ENCODE results near the gene NLGN4X.

The NLGN4X gene

DNA sequence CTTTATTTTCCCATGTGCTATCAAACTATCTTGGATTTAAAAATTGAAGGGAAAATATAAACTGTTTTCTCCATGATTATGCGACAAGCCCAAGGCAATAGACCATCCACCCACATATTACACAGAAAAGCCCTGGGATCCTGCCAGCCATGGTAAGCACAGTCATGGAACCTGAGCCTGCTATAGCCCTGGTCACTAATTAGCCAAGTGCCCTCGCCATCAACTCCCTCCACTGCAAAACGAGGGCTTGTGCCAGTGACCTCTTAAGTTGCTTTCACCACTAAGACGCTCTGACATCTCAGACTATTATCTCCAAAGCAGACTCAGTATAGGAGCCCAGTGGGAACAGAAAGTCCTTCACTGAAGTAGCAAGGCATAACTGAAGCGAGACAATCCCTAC, 69.2 kb downstream of the NLGN4X start:
- no peak for DNase-seq (ENCODE audit: low read depth in 4 of 4, low spot score in 1 of 4)

DNA sequence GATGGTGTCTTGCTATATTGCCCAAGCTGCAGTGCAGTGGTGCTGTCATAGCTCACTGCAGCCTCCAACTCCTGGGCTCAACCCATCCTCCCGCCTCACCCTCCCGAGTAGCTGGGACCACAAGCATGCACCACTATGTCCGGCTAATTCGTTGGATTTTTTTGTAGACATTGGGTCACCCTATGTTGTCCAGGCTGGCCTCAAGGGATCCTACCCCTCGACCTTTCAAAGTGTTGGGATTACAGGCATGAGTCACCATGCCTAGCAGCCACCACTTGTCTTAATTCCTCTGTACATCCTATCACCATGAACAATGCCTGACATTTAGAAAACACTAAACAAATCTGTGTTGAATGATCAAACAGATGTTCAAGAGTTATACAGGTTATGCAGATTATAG, 76.7 kb downstream of the NLGN4X start:
- no peak for DNase-seq (ENCODE audit: low read depth in 4 of 4, low spot score in 1 of 4)

DNA sequence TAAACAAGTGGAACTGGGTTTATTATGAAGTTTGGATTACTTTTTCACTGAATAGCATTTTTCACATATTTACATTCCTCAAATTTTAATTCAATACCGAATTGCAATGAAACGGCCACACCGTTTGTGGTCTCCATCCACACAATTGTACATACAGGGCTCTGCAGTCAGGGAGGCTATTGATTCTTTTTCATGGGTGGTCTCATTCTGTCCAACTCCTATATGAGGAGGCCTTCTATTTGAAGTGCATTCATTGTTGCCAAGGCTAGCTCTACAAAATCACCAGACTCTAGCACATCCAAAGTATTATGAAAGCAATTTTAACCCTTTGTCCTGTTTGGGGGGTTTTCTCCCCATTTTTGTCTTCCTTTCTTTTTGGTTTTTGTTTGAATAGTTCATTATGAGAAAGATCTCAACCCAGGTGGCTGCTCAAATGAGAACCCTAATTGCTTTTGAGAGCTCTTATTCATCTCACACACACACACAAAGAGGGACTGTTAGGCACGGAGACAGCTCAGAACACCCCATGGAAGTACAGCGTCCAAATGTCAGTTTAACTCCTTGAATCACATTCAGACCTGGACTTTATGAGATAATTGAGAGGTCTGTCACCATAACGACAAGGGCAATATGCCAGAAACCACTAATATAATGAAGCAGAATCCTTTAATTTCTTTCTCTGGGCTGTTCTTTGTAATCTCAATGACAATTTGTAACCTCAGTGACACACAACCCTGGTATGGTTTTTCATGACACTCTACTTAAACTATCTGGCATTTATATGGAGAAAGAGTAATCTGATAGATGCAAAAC, 79.4 kb downstream of the NLGN4X start:
- no peak for DNase-seq (ENCODE audit: low read depth in 4 of 4, low spot score in 1 of 4)

DNA sequence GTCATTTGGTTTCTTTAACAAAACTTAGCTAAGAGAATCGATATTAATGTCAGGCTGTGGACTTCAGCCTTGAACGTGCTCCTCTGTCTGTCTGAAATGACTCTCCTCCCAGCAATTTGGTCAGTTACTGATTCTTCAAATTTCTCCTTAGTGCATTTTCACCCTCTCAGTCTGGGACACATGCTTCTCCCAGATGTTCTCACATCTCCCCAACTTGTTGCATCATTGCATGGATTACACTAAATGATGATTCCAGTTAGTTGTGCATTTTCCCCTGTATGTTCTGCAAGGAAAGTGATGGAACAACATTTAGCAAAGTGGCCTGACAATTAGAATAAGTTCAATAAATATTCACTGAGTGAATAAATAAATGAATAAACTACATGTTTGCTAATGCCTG, 94.4 kb downstream of the NLGN4X start:
- no peak for DNase-seq (ENCODE audit: low read depth in 4 of 4, low spot score in 1 of 4)

DNA sequence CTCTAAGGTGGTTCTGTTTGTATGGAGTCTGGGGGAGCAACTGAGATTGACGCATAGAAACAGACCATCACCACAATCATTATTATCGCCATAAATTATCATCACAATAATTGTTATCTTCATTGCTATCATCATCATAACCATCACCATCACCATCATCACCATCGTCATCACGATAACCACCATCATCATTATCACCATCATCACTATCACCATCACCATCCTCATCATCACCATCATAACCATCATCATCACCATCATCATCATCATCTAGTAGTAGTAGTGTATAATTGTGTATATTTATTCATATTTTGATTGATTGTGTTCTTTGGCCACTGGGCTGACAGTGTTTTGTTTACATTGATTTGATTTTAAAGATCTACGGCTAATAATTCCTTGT, 95.7 kb downstream of the NLGN4X start:
- no peak for DNase-seq (ENCODE audit: low read depth in 4 of 4, low spot score in 1 of 4)

DNA sequence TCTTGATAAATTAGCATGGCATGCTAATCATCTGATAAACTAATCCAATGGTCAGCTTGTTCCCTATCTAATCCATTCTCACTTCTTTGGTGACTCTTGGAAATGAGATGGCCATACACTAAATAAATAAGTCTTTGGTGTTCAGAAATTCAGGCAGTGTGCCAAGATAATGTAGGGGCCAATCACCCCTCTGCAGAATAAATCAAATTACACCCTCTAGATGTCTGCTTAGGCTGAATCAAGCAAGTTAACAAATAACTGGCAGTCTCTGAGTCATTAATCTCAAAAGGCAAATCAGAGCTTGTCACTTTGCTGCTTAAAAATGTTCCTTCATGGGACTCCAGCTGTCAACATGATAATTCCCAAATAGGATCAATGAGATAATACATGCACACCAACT, 97.4 kb downstream of the NLGN4X start:
- DNase-seq (ENCODE audit: low read depth in 4 of 4, low spot score in 1 of 4): no peak

DNA sequence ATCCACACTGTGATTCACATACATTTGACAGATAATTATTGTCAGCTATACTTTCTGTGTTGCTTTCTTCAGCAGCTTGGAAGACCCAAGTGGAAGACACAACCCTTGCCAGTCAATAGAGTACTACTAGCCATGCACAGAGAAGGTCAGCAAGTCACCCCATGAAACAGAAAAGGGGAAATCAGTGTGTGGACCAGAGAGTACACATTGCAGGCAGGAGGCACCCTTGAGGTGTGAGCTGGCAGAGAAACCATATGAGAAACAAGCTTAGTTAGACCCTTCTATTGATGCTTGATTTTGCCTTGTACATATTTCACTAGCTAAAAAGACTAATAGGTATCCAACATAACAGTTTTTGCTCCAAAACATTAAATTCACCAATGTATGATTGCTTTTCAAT, 99.5 kb downstream of the NLGN4X start:
- no peak for DNase-seq (ENCODE audit: low read depth in 4 of 4, low spot score in 1 of 4)

DNA sequence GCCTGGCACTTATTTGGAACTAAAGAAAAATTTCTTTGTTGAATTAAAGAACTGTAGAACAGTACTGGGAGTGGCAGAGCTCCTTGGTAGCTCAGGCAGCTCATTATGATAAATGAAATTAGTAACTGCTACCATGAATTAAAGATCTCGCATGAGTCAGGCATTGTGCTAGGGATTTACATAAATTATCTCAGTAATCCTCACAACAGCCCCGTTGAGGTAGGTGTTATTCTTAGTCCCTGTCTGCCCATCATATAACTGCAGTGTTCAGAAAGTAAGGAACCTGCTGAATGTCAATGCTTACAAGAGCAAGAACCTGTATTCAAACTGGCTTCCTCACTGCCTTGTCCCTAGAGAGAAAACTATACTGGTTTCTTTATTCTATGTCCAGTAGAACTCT, 108.3 kb downstream of the NLGN4X start:
- no peak for DNase-seq (ENCODE audit: low read depth in 4 of 4, low spot score in 1 of 4)

DNA sequence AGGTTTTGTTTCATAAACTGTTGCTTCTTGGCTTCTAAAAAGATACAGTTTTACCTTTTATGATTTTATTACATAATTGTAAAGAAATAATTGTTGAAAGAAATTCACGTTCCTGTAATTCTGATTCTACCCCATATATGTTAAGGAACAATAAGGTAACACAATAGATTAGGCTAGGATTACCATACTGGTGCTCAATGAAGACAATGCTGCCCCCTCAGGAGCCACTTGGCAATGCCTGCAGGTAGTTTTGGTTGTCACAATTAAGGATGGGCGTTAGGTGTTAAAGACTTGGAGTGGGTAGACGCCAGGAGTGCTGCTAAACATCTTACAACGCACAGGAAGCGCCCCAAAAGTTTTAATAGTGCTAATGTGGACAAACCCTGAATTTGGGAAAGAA, 133.2 kb downstream of the NLGN4X start:
- DNase-seq (ENCODE audit: low read depth in 4 of 4, low spot score in 1 of 4): no peak

DNA sequence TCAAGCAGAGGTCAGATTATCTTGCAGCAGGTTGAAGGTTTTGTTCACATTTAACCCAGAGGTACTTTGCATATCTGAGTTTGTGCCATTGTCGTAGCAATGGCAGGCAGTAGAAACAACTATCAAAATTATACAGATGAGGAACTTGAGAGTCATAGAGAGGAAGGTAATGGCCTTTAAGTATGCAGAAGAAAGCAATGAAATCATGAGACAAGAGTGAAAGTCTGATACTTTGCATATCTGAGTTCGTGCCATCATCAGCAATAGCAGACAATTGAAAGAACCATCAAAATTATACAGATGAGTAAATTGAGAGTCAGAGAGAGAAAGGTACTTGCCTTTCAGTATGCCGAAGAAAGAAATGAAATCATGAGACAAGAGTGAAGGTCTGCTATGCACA, 154.1 kb downstream of the NLGN4X start:
- no peak for DNase-seq (ENCODE audit: low read depth in 4 of 4, low spot score in 1 of 4)

DNA sequence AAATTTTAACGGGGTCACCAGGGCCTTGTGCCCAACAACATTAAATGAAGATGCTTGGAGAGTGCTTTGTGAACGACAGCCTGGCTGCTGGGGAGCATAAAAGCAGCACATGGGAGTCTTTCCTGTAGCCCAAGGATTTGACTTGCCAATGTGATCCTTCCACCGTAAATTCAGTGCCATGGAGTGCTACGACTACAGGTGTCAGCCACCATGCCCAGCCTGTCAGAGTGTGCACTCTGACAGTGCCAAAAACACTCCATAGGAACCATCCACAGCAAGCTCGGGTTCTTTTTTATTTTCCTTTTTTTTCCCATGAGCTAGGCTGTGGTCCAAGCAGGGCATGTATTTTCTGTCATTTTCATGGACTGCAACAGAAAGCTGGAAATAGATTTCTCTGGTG, 156.9 kb downstream of the NLGN4X start:
- no peak for DNase-seq (ENCODE audit: low read depth in 4 of 4, low spot score in 1 of 4)

DNA sequence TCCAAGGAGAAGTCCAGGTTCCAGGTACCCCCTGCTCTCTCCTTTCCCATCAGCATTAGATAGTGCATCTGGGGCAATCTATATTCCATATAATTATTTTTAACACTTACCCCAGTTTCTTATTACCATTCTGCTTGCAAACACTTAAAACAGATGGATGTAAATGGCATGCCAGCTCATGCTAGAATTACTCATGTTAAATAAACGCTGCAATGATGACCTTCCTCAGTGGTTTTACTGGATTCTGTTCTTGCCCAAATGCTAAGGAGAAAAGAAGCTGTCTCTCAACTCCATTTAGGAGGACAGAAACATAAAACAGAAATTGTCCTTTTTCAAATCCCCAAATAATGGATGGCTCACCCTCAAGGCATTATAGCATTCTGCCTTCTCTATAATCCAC, 161.1 kb downstream of the NLGN4X start:
- no peak for DNase-seq (ENCODE audit: low read depth in 4 of 4, low spot score in 1 of 4)

DNA sequence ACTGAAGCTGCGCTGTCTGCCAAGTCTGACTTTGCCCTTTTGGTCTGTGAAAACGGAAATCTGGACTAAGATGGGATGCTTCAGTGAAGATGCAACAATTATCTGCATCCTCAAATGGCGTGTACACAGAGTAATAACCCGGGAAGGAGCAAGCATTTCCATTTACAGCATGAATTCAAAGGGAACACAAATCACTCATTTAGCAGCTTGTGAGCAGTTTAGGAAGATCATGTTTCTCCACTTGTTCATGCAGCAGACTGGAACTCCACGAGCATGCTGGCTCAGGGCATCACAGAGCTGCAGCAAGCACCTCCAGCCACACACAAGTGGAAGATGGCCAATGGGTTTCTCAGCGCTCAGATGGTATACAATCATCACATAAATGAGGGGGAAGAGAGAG, 175.5 kb downstream of the NLGN4X start:
- no peak for DNase-seq (ENCODE audit: low read depth in 4 of 4, low spot score in 1 of 4)

DNA sequence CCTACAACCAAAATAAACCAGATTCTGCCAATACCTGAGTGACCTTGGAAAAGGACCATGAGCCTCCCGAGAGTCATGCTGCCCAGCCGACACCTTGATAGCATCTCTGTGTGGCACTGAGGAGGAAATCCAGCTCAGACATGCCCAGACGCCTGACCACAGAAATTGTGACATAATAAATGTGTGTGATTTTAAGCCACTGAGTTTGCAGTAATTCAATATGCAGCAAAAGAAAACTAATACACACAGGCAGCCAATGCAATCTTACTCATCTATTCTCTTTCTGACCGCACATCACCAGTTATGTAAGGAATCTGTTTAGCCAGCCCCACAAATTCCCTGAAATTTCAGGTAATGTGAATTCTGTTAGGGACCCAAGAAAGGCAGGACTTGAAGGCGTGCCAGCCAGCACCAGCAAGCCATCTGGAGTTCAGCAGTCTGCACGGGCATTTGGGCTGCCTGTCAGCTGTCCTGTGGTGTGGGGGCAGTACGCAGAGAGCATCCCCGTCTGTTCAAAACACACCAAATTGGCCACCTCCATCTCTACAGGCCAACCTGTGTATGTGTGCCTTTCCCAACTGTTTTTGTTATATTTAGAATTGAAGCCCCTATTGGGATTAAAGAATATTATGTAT, 176.4 kb downstream of the NLGN4X start:
- DNase-seq (ENCODE audit: low read depth in 4 of 4, low spot score in 1 of 4): no peak

DNA sequence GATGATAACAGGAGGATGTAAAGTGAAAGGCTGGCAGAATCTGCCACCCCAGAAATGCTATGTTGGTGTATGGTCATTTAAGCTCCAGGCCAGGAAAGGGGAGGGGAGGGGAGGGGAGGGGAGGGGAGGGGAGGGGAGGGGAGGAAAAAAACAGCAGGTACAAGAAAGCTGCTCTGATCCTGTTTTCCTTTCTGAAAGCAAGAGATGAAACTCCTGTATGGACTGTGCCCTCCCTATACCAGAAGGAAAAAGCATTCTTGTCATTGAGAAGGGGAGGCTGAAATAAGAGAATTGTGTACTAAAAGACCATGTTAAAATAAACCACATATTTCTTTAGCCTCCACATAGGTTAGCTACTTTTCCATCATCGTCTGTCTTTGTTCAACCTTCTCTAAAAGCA, 179.5 kb downstream of the NLGN4X start:
- DNase-seq (ENCODE audit: low read depth in 4 of 4, low spot score in 1 of 4): no peak

DNA sequence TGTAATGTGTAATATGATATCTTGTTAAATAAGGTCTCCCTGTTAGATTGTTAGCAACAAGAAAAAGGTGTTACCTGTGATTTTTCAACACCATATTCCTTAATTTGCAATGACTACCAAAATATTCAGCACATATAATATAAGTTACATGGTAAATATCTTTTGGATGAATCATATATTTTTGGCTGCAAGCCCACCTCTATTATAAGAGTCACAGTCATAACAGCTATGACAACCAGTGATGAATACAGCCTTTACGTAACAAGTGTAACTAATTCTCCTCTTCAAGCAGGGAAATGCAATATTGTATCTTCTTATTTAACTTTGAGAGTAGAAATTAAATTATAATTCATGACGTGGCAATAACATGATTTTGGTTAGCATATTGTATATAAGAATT, 187.0 kb downstream of the NLGN4X start:
- no peak for DNase-seq (ENCODE audit: low read depth in 4 of 4, low spot score in 1 of 4)

DNA sequence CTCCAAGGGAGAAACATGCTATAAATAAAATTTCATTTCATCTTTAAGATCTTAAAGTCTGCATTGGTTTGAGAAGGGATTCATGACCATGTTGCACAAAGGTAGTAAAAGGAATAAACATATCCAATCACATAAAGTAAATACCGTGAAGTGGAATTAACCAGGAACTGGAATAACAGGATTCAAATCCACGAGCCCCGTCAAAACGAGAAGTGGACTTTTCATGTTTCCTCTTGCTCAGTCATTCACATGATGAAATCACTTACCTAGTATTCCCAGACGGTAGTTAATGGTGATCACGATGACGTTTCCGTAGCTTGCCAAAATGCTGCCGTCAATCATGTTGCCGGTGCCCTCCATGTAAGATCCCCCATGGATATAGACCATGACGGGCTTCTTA, 199.7 kb downstream of the NLGN4X start:
- DNase-seq (ENCODE audit: low read depth in 4 of 4, low spot score in 1 of 4): no peak

DNA sequence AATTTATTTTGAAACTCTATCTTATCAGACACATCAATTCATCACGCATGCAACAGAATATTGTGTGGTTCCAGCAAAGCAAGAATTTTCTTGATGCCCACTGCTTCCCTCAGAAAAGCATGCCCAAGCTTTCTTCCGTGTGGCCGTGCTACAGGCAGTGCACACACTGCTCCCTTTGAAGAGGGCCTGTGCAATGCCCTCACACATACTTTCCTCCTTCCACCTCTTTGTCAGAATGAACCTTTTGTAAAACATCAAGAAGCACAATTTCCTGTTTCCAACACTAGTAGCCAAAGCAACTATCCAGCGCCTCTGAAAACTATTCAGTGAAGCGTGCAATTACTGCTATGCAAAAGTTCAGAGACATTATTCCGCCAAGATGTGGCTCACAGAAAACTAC, 201.7 kb downstream of the NLGN4X start:
- DNase-seq (ENCODE audit: low read depth in 4 of 4, low spot score in 1 of 4): no peak

DNA sequence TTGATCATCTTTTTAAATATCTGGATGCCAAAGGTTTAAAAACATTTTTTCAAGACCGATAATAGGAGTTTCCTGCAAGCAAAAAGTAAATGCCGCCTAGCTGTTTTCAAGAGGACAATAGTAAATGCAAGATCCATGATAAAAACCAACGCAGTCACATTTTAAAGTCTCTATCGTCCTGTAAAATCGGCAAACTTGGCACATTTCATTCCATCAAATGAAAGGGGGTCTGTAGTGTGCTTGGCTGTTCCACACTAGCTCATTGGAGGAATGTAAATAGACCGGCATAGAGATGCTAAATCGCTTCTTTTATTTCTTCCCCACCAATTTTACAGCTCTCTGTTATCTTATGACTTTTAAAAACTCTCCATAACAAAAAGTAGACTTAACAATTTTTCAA, 202.2 kb downstream of the NLGN4X start:
- DNase-seq (ENCODE audit: low read depth in 4 of 4, low spot score in 1 of 4): no peak

DNA sequence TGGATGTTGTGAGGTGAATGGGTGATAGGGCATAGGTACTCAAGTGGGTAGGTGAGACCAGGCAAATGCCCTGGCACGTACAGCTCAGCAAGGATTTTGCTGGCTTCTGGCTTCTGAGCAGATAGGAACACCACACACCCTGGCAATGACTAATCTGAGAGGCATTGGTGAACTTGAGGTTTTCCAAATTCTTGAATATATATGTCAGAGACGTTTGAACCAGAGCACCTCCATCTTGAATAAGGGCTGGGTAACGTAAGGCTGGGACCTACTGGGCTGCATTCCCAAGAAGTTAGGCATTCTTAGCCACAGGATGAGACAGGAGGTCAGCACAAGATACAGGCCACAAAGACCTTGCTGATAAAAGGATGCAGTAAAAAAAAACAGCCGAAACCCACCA, 204.5 kb downstream of the NLGN4X start:
- DNase-seq (ENCODE audit: low read depth in 4 of 4, low spot score in 1 of 4): no peak

DNA sequence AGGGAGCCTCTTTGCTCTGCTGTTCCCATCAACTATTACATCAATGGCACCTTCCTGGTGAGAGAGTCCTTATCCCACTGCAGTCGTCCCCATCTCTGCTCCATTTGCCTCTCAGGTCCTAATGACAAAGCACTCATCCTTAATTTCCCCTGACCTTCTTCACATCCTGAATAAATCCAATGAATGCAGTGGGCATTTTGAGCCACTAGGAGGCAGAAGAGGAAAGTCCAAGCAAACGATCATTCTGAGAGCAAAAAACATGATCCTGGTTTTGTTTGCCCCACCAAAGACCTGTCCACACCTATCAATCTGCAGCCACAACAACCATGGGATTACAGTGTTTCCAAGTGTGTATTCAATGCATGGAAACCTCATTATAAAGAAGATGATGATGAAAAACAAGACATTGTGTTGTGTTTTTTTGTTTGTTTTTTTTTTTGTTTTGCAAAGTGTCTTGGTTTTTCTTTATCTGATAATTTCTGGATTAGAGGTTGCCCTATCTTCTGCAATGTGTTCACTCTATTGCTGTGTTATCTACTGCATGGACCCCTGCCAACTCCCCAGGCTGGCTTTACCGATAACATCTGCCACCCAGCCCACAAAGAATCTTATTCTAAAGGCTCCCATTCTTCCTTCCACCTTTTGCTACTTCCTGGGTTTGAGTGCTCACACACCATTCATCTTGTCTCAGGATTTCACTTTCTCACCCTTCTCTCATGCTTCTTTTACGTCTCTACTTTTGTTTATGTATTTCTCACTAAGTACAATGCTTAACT, 207.2 kb downstream of the NLGN4X start:
- peak in 1 of 4 experiments; percentile 3 for DNase-seq (ENCODE audit: low read depth in 4 of 4, low spot score in 1 of 4)

DNA sequence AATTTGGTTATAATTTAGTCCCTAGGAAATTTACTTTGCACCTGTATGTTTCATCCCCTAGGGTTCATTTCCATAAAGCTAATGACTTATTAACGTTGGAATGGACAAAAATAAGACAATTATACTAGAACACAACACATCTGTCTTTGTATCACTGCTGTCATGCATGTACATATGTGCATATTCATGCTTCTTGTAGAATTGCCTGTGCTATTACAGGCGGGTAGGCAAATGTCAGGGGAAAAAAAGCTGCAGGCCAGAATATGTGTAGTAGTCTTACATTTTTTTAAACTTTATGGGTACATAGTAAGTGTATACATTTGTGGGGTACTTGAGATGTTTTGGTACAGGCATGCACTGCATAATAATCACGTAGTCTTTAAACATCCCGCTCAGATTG, 209.6 kb downstream of the NLGN4X start:
- no peak for DNase-seq (ENCODE audit: low read depth in 4 of 4, low spot score in 1 of 4)
